Loucy (cell line): Measurements from ENCODE around the gene FGF14.

Source experiments
- CTCF ChIP-seq: fragments of 200-600 bp; sonication (generic); conservative IDR thresholded peaks from 2 replicates; pipeline ENCODE4 v1.5.1; 2014; ENCODE audit warnings: mild to moderate bottlenecking, antibody characterized with exemption, low read length
- EZH2phosphoT487 ChIP-seq: fragments of 200-600 bp; IDR thresholded peaks from 2 replicates; pipeline ENCODE4 v1.6.1; 2018; ENCODE audit warnings: antibody characterized with exemption, mild to moderate bottlenecking, moderate library complexity, borderline replicate concordance

- TF ChIP-seq CTCF: no peak
- TF ChIP-seq EZH2phosphoT487: no peak
These were observed 399.6 kb downstream of the FGF14 start for GRCh38 chr13:102002287-102002686.
